Keratinocyte (primary cell): Measurements from ENCODE around the gene ITPR2.

Experiments
- EZH2 ChIP-seq: IDR thresholded peaks from one replicate; pipeline ENCODE4 v1.6.1; 2012; ENCODE audit warnings: inconsistent platforms, mild to moderate bottlenecking, low read length, moderate library complexity
- TF ChIP-seq, protein P1 (sequence below), 3 experiments: IDR thresholded peaks in 1 of 3; conservative IDR thresholded peaks in 1 of 3; optimal IDR thresholded peaks in 1 of 3; 2 replicates in 2 of 3; 3 replicates in 1 of 3; pipeline versions ENCODE3 to v1.5.1; 2011; ENCODE audit warnings: low read length in 3 of 3, mild to moderate bottlenecking in 3 of 3, moderate library complexity in 2 of 3, control low read depth in 1 of 3, inconsistent platforms in 1 of 3; ENCODE audit not compliant: insufficient read depth in 2 of 3; ENCODE audit errors: extremely low read depth in 1 of 3

DNA sequence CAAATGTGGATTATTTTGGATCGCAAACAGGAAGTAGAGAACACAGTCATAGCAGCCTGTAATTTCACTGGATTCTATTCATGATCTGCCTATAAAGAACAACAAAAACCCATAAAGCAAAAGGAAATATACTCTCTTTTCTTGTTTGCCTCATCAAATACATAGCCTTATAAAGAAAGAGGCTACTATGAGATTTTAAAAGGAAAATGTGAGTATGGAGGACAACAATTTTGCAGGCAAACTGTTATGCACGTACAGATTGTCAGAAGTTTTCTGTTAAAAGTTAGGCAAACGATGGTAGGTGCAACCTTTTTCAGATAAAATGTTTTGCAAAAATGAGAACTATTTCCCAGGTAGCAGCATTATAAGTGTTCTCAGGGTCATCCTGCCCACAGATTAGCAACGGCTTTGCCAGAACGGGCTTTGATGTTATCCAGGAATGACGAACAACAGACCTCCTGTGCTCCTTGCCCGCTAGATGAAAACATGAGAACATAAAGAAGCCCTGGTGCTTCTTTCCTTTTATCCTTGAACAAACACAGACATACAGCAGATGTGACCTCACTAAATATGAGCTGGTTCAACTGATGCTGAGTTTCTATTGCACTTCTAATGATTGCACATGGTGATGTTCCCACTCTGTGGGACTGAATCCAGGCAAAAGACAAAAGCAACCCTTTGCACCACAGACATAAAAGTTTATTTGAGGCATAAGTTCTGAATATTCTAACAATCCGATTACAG is 88.1 kb downstream of the ITPR2 start:
- TF ChIP-seq, protein P1, sequence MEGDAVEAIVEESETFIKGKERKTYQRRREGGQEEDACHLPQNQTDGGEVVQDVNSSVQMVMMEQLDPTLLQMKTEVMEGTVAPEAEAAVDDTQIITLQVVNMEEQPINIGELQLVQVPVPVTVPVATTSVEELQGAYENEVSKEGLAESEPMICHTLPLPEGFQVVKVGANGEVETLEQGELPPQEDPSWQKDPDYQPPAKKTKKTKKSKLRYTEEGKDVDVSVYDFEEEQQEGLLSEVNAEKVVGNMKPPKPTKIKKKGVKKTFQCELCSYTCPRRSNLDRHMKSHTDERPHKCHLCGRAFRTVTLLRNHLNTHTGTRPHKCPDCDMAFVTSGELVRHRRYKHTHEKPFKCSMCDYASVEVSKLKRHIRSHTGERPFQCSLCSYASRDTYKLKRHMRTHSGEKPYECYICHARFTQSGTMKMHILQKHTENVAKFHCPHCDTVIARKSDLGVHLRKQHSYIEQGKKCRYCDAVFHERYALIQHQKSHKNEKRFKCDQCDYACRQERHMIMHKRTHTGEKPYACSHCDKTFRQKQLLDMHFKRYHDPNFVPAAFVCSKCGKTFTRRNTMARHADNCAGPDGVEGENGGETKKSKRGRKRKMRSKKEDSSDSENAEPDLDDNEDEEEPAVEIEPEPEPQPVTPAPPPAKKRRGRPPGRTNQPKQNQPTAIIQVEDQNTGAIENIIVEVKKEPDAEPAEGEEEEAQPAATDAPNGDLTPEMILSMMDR (optimal IDR thresholded peaks at IDR 0.05 in 1 of 3, IDR thresholded peaks at IDR 0.05 in 1 of 3, conservative IDR thresholded peaks at IDR 0.05 in 1 of 3; ENCODE audit: extremely low read depth in 1 of 3, insufficient read depth in 2 of 3, low read length in 3 of 3) = no peak
- TF ChIP-seq EZH2 = no peak
